Uterus (tissue), 4 donors: Measurements from ENCODE around the gene MRPS7. TPM values are rescaled to one million over a fixed set of nuclear protein-coding genes. Genes with fewer than 3 reads are reported as not detected.
"Not testable (repeated sequence)": the region's sequence is repeated elsewhere in the genome, so short reads cannot be mapped to it uniquely, and the experiment has no call there.

Experiments used
- DNase-seq, 2 donors: peaks; one replicate each; pipeline ENCODE4 v3.0.0-alpha.2; 2019 to 2020
- H3K27ac ChIP-seq, 2 donors: fragments of 200-600 bp; sonication (generic); 1 replicate in 1 of 2; 2 replicates in 1 of 2; pipeline ENCODE4 v1.5.1; 2016 to 2018
- H3K27me3 ChIP-seq, 2 donors: fragments of 200-600 bp; sonication (generic); one replicate each; pipeline ENCODE4 v1.5.1; 2018 to 2019; ENCODE audit warnings: control low read depth in 1 of 2
- H3K36me3 ChIP-seq, 2 donors: fragments of 200-600 bp; sonication (generic); one replicate each; pipeline ENCODE4 v1.5.1; 2019; ENCODE audit warnings: control low read depth in 1 of 2
- H3K4me1 ChIP-seq, 2 donors: fragments of 200-600 bp; sonication (generic); one replicate each; pipeline ENCODE4 v1.5.1; 2018 to 2019; ENCODE audit warnings: control low read depth in 1 of 2
- H3K4me3 ChIP-seq, 2 donors: fragments of 200-600 bp; sonication (generic); 1 replicate in 1 of 2; 2 replicates in 1 of 2; pipeline ENCODE4 v1.5.1; 2018 to 2019; ENCODE audit warnings: mild to moderate bottlenecking in 1 of 2
- H3K9me3 ChIP-seq, 2 donors: fragments of 200-600 bp; sonication (generic); one replicate each; pipeline ENCODE4 v1.5.1; 2019; ENCODE audit warnings: control low read depth in 1 of 2
- POLR2A ChIP-seq, 2 donors: fragments of 450-650 bp; IDR thresholded peaks; one replicate each; pipeline ENCODE4 v1.6.1; 2016; ENCODE audit warnings: antibody characterized with exemption in 2 of 2, mild to moderate bottlenecking in 1 of 2, moderate library complexity in 1 of 2
- intact Hi-C: fragments of 100-400 bp; cut with DNase I; formaldehyde crosslinking; loops from one replicate; pipeline ENCODE4 v1.15.1; 2023; ENCODE audit warnings: low total_unique reads
- total RNA-seq, 4 donors: library from RNA; depleted of rRNA in 3 of 4; stranded (reverse); fragments of >200 nt in 3 of 4; gene quantifications; one replicate each; pipeline versions ENCODE4 v1.1.0 to v1.2.4, GENCODE V29; 2014 to 2023
- TF ChIP-seq, protein P1 (sequence below), 4 experiments: fragments of 200-600 bp in 2 of 4; fragments of 450-650 bp in 2 of 4; sonication (generic) in 2 of 4; IDR thresholded peaks; one replicate each; pipeline ENCODE4 v1.5.1; 2016 to 2019; ENCODE audit warnings: antibody characterized with exemption in 4 of 4, mild to moderate bottlenecking in 2 of 4, moderate library complexity in 1 of 4
- donor health status: DM: yes; HTN: yes; CAD: no.

MRPS7 gene
- total RNA-seq, 4 donors from 2014 or later: 13.1 to 42.1 (median 33.0) TPM

DNA sequence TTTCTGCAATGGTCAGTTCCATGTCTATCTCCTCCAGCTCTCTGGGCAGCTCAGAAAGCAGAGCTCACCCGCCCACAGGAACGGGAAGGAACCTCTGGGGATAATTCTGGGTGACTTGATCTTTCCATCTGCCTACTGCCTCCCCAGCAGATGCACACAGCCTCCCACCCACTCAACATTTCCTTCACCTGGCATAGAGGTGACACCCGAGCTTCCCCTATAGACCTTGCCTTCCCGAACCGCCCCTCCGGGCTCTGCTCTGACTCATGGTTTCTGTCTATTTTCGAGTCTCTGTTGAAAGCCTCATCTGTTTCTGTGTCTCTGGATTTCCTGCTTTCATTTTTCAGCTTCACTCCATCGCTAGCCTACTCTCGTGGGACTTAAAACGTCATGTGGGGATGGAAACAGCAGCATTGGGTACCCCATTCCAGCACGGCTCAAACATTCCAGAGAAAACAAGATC, 11.6 kb upstream of the MRPS7 start:
- Histone ChIP-seq H3K36me3 (no peaks in the 10 kb centered on the region), H3K27ac (no peak overlapping the region), H3K9me3 (no peaks in the 10 kb centered on the region), H3K4me3 (no peak overlapping the region), H3K27me3 (no peaks in the 10 kb centered on the region), H3K4me1 (no peaks in the 10 kb centered on the region)
- intact Hi-C loops: no loop called here
- no peak for DNase-seq
- TF ChIP-seq POLR2A (IDR thresholded peaks at IDR 0.05): no peak
- TF ChIP-seq, protein P1, sequence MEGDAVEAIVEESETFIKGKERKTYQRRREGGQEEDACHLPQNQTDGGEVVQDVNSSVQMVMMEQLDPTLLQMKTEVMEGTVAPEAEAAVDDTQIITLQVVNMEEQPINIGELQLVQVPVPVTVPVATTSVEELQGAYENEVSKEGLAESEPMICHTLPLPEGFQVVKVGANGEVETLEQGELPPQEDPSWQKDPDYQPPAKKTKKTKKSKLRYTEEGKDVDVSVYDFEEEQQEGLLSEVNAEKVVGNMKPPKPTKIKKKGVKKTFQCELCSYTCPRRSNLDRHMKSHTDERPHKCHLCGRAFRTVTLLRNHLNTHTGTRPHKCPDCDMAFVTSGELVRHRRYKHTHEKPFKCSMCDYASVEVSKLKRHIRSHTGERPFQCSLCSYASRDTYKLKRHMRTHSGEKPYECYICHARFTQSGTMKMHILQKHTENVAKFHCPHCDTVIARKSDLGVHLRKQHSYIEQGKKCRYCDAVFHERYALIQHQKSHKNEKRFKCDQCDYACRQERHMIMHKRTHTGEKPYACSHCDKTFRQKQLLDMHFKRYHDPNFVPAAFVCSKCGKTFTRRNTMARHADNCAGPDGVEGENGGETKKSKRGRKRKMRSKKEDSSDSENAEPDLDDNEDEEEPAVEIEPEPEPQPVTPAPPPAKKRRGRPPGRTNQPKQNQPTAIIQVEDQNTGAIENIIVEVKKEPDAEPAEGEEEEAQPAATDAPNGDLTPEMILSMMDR (IDR thresholded peaks at IDR 0.05): no peak

DNA sequence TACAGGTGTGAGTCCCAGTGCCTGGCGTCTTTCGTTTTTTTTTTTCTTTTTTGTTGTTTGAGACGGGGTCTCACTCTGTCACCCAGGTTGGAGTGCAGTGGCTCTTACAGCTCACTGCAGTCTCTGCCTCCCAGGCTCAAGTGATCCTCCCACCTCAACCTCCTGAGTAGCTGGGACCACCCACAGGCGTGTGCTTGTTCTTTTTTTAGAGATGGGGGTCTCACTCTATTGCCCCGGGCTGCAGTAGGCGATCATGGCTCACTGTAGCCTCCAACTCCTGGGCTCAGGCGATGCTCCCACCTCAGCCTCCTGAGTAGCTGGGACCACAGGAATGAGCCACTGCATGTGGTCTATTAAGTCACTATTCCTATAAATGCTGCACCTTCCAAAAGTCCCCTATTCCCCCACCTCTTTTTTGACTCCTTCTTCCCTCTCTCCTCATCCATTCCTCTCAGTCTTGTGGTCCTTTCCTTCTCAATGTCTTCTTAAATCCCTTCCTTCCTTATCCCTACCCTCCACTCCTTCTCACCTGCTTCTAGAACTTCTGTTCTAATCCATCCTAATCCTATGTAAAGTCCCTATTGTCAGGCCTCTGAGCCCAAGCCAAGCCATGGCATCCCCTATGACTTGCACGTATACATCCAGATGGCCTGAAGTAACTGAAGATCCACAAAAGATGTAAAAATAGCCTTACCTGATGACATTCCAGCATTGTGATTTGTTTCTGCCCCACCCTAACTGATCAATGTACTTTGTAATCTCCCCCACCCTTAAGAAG, 9.5 kb upstream of the MRPS7 start:
- Histone ChIP-seq H3K9me3 (no peaks in the 10 kb centered on the region), H3K4me3 (no peak overlapping the region), H3K36me3 (no peaks in the 10 kb centered on the region), H3K27me3 (no peaks in the 10 kb centered on the region), H3K27ac (no peak overlapping the region), H3K4me1 (no peaks in the 10 kb centered on the region)
- intact Hi-C loops: no loop called here
- TF ChIP-seq, protein P1 (IDR thresholded peaks at IDR 0.05): no peak
- no peak for TF ChIP-seq POLR2A (IDR thresholded peaks at IDR 0.05)
- no peak for DNase-seq

DNA sequence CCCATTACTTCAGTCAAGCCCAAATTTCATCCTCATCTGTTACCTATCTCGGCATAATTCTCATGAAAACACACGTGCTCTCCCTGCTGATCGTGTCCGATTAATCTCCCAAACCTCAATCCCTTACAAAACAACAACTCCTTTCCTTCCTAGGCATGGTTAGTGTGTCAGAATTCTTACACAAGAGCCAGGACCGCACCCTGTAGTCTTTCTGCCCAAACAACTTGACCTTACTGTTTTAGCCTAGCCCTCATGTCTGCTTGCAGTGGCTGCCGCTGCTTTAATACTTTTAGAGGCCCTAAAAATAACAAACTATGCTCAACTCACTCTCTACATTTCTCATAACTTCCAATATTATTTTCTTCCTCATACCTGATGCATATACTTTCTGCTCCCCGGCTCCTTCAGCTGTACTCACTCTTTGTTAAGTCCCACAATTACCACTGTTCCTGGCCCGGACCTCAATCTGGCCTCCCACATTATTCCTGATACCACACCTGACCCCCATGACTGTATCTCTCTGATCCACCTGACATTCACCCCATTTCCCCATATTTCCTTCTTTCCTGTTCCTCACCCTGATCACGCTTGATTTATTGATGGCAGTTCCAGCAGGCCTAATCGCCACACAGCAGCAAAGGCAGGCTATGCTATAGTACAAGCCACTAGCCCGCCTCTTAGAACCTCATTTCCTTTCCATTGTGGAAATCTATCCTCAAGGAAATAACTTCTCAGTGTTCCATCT, 5.6 kb upstream of the MRPS7 start:
- H3K36me3 ChIP-seq, H3K4me3 ChIP-seq, H3K27ac ChIP-seq, DNase-seq, H3K27me3 ChIP-seq, intact Hi-C loops, H3K9me3 ChIP-seq: not testable (repeated sequence)
- H3K4me1 ChIP-seq: peaks cover 6 to 14% of the 10 kb centered on the region in 2 donors

DNA sequence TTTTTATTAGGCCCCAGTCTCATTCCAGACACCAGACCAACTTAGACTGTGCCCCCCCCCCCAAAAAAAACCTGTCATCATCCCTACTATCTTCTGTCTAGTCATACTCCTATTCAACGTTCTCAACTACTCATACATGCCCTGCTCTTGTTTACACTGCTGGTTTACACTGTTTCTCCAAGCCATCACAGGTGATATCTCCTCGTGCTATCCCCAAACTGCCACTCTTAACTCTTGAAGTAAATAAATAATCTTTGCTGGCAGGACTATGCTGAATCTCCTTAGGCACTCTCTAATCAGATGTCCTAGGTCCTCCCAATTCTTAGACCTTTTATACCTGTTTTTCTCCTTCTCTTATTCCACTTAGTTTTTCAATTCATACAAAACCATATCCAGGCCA, 4.5 kb upstream of the MRPS7 start:
- H3K36me3 ChIP-seq, intact Hi-C loops, H3K27me3 ChIP-seq, H3K9me3 ChIP-seq, H3K4me3 ChIP-seq, H3K27ac ChIP-seq, DNase-seq: not testable (repeated sequence)
- peaks cover 6 to 14% of the 10 kb centered on the region in 2 donors for H3K4me1 ChIP-seq

DNA sequence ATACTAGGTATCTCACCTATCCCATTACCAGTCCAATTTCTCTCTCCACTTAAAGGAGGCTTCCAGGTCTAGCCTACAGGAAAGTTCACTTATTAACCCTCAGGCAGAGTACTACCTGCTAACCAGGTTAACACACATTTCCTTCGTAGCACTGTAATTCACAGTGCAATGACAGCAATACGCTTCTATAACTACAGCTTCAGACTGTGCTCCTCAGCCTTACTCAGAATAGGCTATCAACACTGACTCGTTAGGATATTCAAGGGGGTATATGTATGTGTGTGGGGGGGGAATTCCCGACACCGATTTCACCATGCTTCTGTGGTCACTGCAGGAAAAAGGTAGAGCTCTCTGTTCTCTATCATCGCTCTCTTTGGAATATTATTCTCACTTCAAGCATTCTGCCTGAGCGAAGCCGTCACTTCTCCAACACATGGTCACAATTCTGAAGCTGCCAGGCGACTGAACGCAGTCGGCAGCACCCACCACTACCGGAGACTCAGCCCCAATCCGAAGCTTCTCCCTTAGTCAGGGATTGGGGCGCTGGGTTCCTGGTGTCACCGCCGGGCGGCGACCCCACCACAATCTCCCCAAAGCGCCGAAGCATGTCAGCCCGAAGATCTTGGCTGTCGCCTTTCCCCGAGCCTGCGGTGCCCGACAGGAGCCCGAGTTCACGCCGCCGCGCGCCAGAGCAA, 891 bp upstream of the MRPS7 start:
- H3K4me3 ChIP-seq: peak overlapping the region; percentile 66 to 86
- TF ChIP-seq, protein P1 (IDR thresholded peaks at IDR 0.05): peak in 1 of 4 experiments; percentile 9
- no peak for TF ChIP-seq POLR2A (IDR thresholded peaks at IDR 0.05)
- H3K9me3 ChIP-seq: no peaks in the 10 kb centered on the region
- DNase-seq: no peak
- no peaks in the 10 kb centered on the region for H3K27me3 ChIP-seq
- no peaks in the 10 kb centered on the region for H3K36me3 ChIP-seq
- intact Hi-C loops: no loop called here
- peaks cover 6 to 14% of the 10 kb centered on the region in 2 donors for H3K4me1 ChIP-seq
- peak overlapping the region; percentile 91 to 93 for H3K27ac ChIP-seq
